ENCODE data around the gene PCDHGA10. TPM values are rescaled to one million over a fixed set of nuclear protein-coding genes. Genes with fewer than 3 reads are reported as not detected.
"Not testable (repeated sequence)": the region's sequence is repeated elsewhere in the genome, so short reads cannot be mapped to it uniquely, and the experiment has no call there.

PCDHGA10 gene
- total RNA-seq, 4 donors from 2014 or later: 2.3 to 6.2 (median 4.3) TPM

GRCh38 chr5:141382469-141383294 lies 30.1 kb upstream of the PCDHGA10 start, which contains the start of gene PCDHGA7:
TSS of gene PCDHGA7 (plus strand) at chr5:141382742. CDS start at chr5:141382900, 158 bp downstream.
- Histone ChIP-seq H3K9me3 (peaks cover 5 to 99% (median 97%) of the 10 kb centered on the region in 4 donors), H3K4me1 (no peaks in the 10 kb centered on the region), H3K36me3 (peaks cover 0 to 11% (median 6%) of the 10 kb centered on the region in 4 donors), H3K4me3 (peak within 1 kb of the TSS; percentile 12 to 45 (median 18)), H3K27me3 (peaks cover 0 to 4% (median 0%) of the 10 kb centered on the region in 4 donors), H3K27ac (replicated peaks in 1 of 4) (no peak within 1 kb of the TSS)
- DNase-seq (ENCODE audit: extremely low spot score): no peak
- TF ChIP-seq, protein P1, sequence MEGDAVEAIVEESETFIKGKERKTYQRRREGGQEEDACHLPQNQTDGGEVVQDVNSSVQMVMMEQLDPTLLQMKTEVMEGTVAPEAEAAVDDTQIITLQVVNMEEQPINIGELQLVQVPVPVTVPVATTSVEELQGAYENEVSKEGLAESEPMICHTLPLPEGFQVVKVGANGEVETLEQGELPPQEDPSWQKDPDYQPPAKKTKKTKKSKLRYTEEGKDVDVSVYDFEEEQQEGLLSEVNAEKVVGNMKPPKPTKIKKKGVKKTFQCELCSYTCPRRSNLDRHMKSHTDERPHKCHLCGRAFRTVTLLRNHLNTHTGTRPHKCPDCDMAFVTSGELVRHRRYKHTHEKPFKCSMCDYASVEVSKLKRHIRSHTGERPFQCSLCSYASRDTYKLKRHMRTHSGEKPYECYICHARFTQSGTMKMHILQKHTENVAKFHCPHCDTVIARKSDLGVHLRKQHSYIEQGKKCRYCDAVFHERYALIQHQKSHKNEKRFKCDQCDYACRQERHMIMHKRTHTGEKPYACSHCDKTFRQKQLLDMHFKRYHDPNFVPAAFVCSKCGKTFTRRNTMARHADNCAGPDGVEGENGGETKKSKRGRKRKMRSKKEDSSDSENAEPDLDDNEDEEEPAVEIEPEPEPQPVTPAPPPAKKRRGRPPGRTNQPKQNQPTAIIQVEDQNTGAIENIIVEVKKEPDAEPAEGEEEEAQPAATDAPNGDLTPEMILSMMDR (IDR thresholded peaks at IDR 0.05): peak in 1 of 3 experiments; percentile 3
- no peak for TF ChIP-seq POLR2AphosphoS5 (IDR thresholded peaks at IDR 0.05)
- intact Hi-C loops (cut with DNase I): no loop called here
- WGBS: 13% methylated on average over 30 of the region's 37 CpGs

DNA sequence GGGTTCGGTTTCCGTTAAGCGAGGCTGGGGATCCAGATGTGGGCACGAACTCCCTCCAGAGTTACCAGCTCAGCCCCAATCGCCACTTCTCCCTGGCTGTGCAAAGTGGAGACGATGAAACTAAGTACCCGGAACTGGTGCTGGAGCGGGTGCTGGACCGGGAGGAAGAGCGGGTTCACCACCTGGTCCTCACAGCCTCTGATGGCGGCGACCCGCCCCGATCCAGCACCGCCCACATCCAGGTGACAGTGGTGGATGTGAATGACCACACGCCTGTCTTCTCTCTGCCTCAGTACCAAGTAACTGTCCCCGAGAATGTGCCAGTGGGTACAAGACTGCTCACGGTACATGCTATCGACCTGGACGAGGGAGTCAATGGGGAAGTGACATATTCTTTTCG lies 29.4 kb upstream of the PCDHGA10 start:
- H3K4me3 ChIP-seq: peak overlapping the region in 3 of 4 donors; percentile 14 to 45 (median 22)
- no peak for TF ChIP-seq EP300 (IDR thresholded peaks at IDR 0.05)
- TF ChIP-seq, protein P1 (IDR thresholded peaks at IDR 0.05): no peak
- no peak overlapping the region for H3K27ac ChIP-seq (replicated peaks in 1 of 4)
- intact Hi-C loops (cut with DNase I): no loop called here
- peaks cover 0 to 11% (median 6%) of the 10 kb centered on the region in 4 donors for H3K36me3 ChIP-seq
- no peaks in the 10 kb centered on the region for H3K4me1 ChIP-seq
- DNase-seq (ENCODE audit: extremely low spot score): no peak
- WGBS: 30% methylated on average over 21 of the region's 21 CpGs
- H3K9me3 ChIP-seq: peaks cover 5 to 95% (median 94%) of the 10 kb centered on the region in 4 donors
- H3K27me3 ChIP-seq: peaks cover 0 to 4% (median 0%) of the 10 kb centered on the region in 4 donors

- TF ChIP-seq, protein P1 (IDR thresholded peaks at IDR 0.05): no peak
- no peak for TF ChIP-seq POLR2AphosphoS5 (IDR thresholded peaks at IDR 0.05)
- no peak for TF ChIP-seq EP300 (IDR thresholded peaks at IDR 0.05)
- TF ChIP-seq POLR2A (IDR thresholded peaks at IDR 0.05; ENCODE audit: low read depth): no peak
- 47% methylated on average over 22 of the region's 43 CpGs for WGBS
These were observed 28.1 kb upstream of the PCDHGA10 start for GRCh38 chr5:141384471-141385267.

DNA sequence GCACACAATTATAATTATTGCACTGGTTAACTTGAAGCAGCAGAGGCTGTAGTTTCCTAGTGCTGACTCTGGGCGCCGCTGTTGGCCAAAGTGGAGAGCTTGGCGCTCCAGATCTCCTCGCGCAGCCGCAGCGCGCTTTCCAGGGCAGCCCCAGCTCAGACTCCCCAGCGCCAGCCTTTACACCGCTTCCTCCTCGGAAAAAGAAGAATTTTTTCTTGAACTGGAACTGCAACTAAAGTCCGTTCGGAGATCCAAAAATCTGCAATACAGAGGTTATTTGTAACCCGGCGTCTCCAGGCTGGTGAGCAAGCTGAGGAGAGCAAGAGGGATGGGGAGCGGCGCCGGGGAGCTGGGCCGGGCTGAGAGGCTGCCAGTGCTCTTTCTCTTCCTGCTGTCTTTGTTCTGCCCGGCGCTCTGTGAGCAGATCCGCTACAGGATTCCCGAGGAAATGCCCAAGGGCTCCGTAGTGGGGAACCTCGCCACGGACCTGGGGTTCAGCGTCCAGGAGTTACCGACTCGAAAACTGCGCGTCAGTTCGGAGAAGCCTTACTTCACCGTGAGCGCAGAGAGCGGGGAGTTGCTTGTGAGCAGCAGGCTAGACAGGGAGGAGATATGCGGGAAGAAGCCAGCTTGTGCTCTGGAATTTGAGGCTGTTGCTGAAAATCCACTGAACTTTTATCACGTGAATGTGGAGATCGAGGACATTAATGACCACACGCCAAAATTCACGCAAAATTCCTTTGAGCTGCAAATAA lies 25.1 kb upstream of the PCDHGA10 start, which contains the start of gene PCDHGB4:
Gene PCDHGB4, plus strand, starts transcription at position 142 of the 755 bp plus-strand sequence. Its CDS starts 187 bp downstream, at position 329.
- H3K36me3 ChIP-seq: peaks cover 0 to 12% (median 8%) of the 10 kb centered on the region in 4 donors
- H3K9me3 ChIP-seq: peaks cover 7 to 97% (median 97%) of the 10 kb centered on the region in 4 donors
- DNase-seq (ENCODE audit: extremely low spot score); H3K4me1 ChIP-seq; intact Hi-C loops (cut with DNase I); H3K27ac ChIP-seq (replicated peaks in 1 of 4): not testable (repeated sequence)
- WGBS: 18% methylated on average over 14 of the region's 40 CpGs
- peaks cover 0 to 12% (median 0%) of the 10 kb centered on the region in 4 donors for H3K27me3 ChIP-seq
- TF ChIP-seq, protein P1 (IDR thresholded peaks at IDR 0.05): peak in 2 of 3 experiments; percentile 8 to 28
- H3K4me3 ChIP-seq: peak within 1 kb of the TSS in 2 of 4 donors; percentile 31 to 33

More at GRCh38 chr5:141384471-141385267, 28.1 kb upstream of the PCDHGA10 start:
- peaks cover 0 to 8% (median 0%) of the 10 kb centered on the region in 4 donors for H3K27me3 ChIP-seq
- intact Hi-C loops (cut with DNase I): no loop called here
- DNase-seq (ENCODE audit: extremely low spot score): no peak
- no peaks in the 10 kb centered on the region for H3K4me1 ChIP-seq
- no peak overlapping the region for H3K4me3 ChIP-seq
- no peak overlapping the region for H3K27ac ChIP-seq (replicated peaks in 1 of 4)
- peaks cover 0 to 13% (median 9%) of the 10 kb centered on the region in 4 donors for H3K36me3 ChIP-seq
- peaks cover 5 to 97% (median 95%) of the 10 kb centered on the region in 4 donors for H3K9me3 ChIP-seq

Data from esophagus muscularis mucosa (tissue), 4 donors.